Mucosa of descending colon (tissue), 3 donors: Measurements from ENCODE around the gene HNRNPL. TPM values are rescaled to one million over a fixed set of nuclear protein-coding genes. Genes with fewer than 3 reads are reported as not detected.
"Not testable (repeated sequence)": the region's sequence is repeated elsewhere in the genome, so short reads cannot be mapped to it uniquely, and the experiment has no call there.

Experiments used
- ATAC-seq: fragments of 200-7000 bp; cut with Tn5 transposase; one replicate; pipeline ENCODE4 v1.9.1; 2020; ENCODE audit warnings: mild to moderate bottlenecking, moderate library complexity
- DNase-seq, 3 donors: peaks; one replicate each; pipeline ENCODE4 v3.0.0-alpha.2; 2020
- H3K36me3 ChIP-seq: fragments of 200-600 bp; one replicate; pipeline ENCODE4 v1.8.0; 2021; ENCODE audit warnings: low read depth, mild to moderate bottlenecking
- H3K4me1 ChIP-seq: fragments of 200-600 bp; one replicate; pipeline ENCODE4 v1.8.0; 2021; ENCODE audit warnings: low read depth, mild to moderate bottlenecking
- H3K4me3 ChIP-seq: fragments of 200-600 bp; one replicate; pipeline ENCODE4 v1.8.0; 2021; ENCODE audit warnings: mild to moderate bottlenecking
- H3K9me3 ChIP-seq: fragments of 200-600 bp; one replicate; pipeline ENCODE4 v1.8.0; 2021; ENCODE audit warnings: mild to moderate bottlenecking
- CTCF ChIP-seq: fragments of 200-600 bp; IDR thresholded peaks from one replicate; pipeline ENCODE4 v1.8.0; 2022; ENCODE audit warnings: antibody characterized with exemption, mild to moderate bottlenecking
- intact Hi-C, 2 donors: fragments of 100-400 bp; cut with DNase I in 1 of 2; cut with micrococcal nuclease in 1 of 2; formaldehyde crosslinking; loops; one replicate each; pipeline versions ENCODE4 v1.11.0 to v1.11.1; 2022; cut with DNase I, micrococcal nuclease
- total RNA-seq, 3 donors: library from RNA; stranded (reverse); fragmentation: NEBNext Ultra II Directional in 2 of 3; extraction: Animal tissue kit (Norgen Biotek cat#: 25700) in 2 of 3; gene quantifications; one replicate each; pipeline versions ENCODE4 v1.2.1 to v1.2.4, GENCODE V29; 2021 to 2023
- donor health status: DM: no; HTN: no; CAD: no; lungs with moderate emphysema.
- donor health status: DM: no; HTN: no; CAD: no.
- donor health status: DM: no; HTN: yes; CAD: no.

Gene HNRNPL
- total RNA-seq, 3 donors from 2014 or later = 267 to 317 (median 292) TPM

- ATAC-seq (no peak), DNase-seq (peak in 1 of 3 donors; percentile 4)
- Histone ChIP-seq H3K4me3 (no peak overlapping the region), H3K36me3 (no peaks in the 10 kb centered on the region), H3K9me3 (no peaks in the 10 kb centered on the region), H3K4me1 (no peaks in the 10 kb centered on the region)
- no peak for TF ChIP-seq CTCF
- intact Hi-C loops = no loop called here
These were observed 50.7 kb downstream of the HNRNPL start for GRCh38 chr19:38799104-38799503.

GRCh38 chr19:38797781-38798180, 52.0 kb downstream of the HNRNPL start:
- intact Hi-C loops = not testable (repeated sequence)

GRCh38 chr19:38796154-38796553, 53.6 kb downstream of the HNRNPL start:
- Histone ChIP-seq H3K4me1 (no peaks in the 10 kb centered on the region), H3K4me3 (no peak overlapping the region), H3K9me3 (no peaks in the 10 kb centered on the region), H3K36me3 (no peaks in the 10 kb centered on the region)
- intact Hi-C loops = no loop called here
- no peak for ATAC-seq
- TF ChIP-seq CTCF = no peak
- DNase-seq = no peak

More at GRCh38 chr19:38797781-38798180, 52.0 kb downstream of the HNRNPL start:
- not testable (repeated sequence) for H3K36me3 ChIP-seq, H3K9me3 ChIP-seq, H3K4me1 ChIP-seq, H3K4me3 ChIP-seq, ATAC-seq, DNase-seq

GRCh38 chr19:38795549-38795948, 54.2 kb downstream of the HNRNPL start:
- DNase-seq = no peak
- Histone ChIP-seq H3K9me3 (no peaks in the 10 kb centered on the region), H3K4me1 (no peaks in the 10 kb centered on the region), H3K4me3 (no peak overlapping the region), H3K36me3 (no peaks in the 10 kb centered on the region)
- intact Hi-C loops = no loop called here
- TF ChIP-seq CTCF = no peak
- no peak for ATAC-seq

- Histone ChIP-seq H3K4me1 (no peaks in the 10 kb centered on the region), H3K9me3 (no peaks in the 10 kb centered on the region), H3K36me3 (no peaks in the 10 kb centered on the region), H3K4me3 (no peak overlapping the region)
- intact Hi-C loops = no loop called here
- DNase-seq (no peak), ATAC-seq (no peak)
- TF ChIP-seq CTCF = no peak
These were observed 56.1 kb downstream of the HNRNPL start for GRCh38 chr19:38793671-38794070.

GRCh38 chr19:38793177-38793576, 56.6 kb downstream of the HNRNPL start:
- intact Hi-C loops = no loop called here
- DNase-seq (no peak), ATAC-seq (no peak)
- no peaks in the 10 kb centered on the region for H3K36me3 ChIP-seq
- TF ChIP-seq CTCF = no peak
- H3K4me3 ChIP-seq = no peak overlapping the region
- no peaks in the 10 kb centered on the region for H3K9me3 ChIP-seq
- H3K4me1 ChIP-seq = no peaks in the 10 kb centered on the region
